ENCODE results near the gene PRSS21. TPM values are rescaled to one million over a fixed set of nuclear protein-coding genes. Genes with fewer than 3 reads are reported as not detected.

The PRSS21 gene
- total RNA-seq, 2 experiments from 2014 or later: not detected

- Histone ChIP-seq H3K4me1 (ENCODE audit: insufficient read depth, low read length) (peaks cover 26% of the 10 kb centered on the region), H3K27ac (ENCODE audit: low read depth in 1 of 2, low read length in 2 of 2) (no peak overlapping the region), H3K36me3 (ENCODE audit: insufficient read depth, low read length) (peaks cover 98% of the 10 kb centered on the region), H3K9me3 (ENCODE audit: control insufficient read depth in 1 of 2, insufficient read depth in 1 of 2, low read length in 2 of 2) (no peaks in the 10 kb centered on the region), H3K4me3 (ENCODE audit: low read length) (no peak overlapping the region), H3K27me3 (ENCODE audit: control insufficient read depth in 1 of 2, insufficient read depth in 2 of 2, low read length in 2 of 2) (no peaks in the 10 kb centered on the region)
- ChIA-PET CTCF (no interaction called here), POLR2A (interaction anchor here (0.6 to 1.0 kb wide), 2 partner anchors 17 to 799 kb away, joined by 3 to 6 read pairs; partner anchors contain the start of gene SRRM2)
- Mint-ChIP-seq H3K4me1 (ENCODE audit: low read depth) (peaks cover 19% of the 10 kb centered on the region), H3K36me3 (ENCODE audit: low read depth) (peaks cover 99% of the 10 kb centered on the region), H3K27me3 (no peaks in the 10 kb centered on the region), H3K4me3 (no peak overlapping the region), H3K27ac (peak overlapping the region; percentile 64), H3K9me3 (no peaks in the 10 kb centered on the region)
- DNase-seq: peak in 1 of 14 experiments; percentile 27
- intact Hi-C loops (cut with DNase I, micrococcal nuclease): no loop called here
- ATAC-seq (ENCODE audit: poor library complexity): no peak
- no peak for TF ChIP-seq CTCF (IDR thresholded peaks at IDR 0.05)
These were observed 47.9 kb upstream of the PRSS21 start for GRCh38 chr16:2769100-2769529.

GRCh38 chr16:2769675-2770056 is 47.4 kb upstream of the PRSS21 start:
- CTCF ChIA-PET: no interaction called here
- Histone ChIP-seq H3K4me3 (ENCODE audit: low read length) (no peak overlapping the region), H3K27ac (ENCODE audit: low read depth in 1 of 2, low read length in 2 of 2) (no peak overlapping the region), H3K36me3 (ENCODE audit: insufficient read depth, low read length) (peaks cover 98% of the 10 kb centered on the region), H3K9me3 (ENCODE audit: control insufficient read depth in 1 of 2, insufficient read depth in 1 of 2, low read length in 2 of 2) (no peaks in the 10 kb centered on the region), H3K4me1 (ENCODE audit: insufficient read depth, low read length) (peaks cover 31% of the 10 kb centered on the region), H3K27me3 (ENCODE audit: control insufficient read depth in 1 of 2, insufficient read depth in 2 of 2, low read length in 2 of 2) (no peaks in the 10 kb centered on the region)
- H3K4me1 Mint-ChIP-seq (ENCODE audit: low read depth): peaks cover 19% of the 10 kb centered on the region
- POLR2A ChIA-PET: no interaction called here
- TF ChIP-seq CTCF (IDR thresholded peaks at IDR 0.05): no peak
- ATAC-seq (ENCODE audit: poor library complexity) (peak; percentile 11), DNase-seq (no peak)
- H3K36me3 Mint-ChIP-seq (ENCODE audit: low read depth): peaks cover 94% of the 10 kb centered on the region
- intact Hi-C loops (cut with DNase I, micrococcal nuclease): no loop called here
- H3K9me3 Mint-ChIP-seq: no peaks in the 10 kb centered on the region
- no peaks in the 10 kb centered on the region for H3K27me3 Mint-ChIP-seq
- H3K4me3 Mint-ChIP-seq: peak overlapping the region; percentile 58
- peak overlapping the region; percentile 64 for H3K27ac Mint-ChIP-seq

- no peaks in the 10 kb centered on the region for H3K27me3 Mint-ChIP-seq
- H3K4me1 ChIP-seq (ENCODE audit: insufficient read depth, low read length): peaks cover 38% of the 10 kb centered on the region
- H3K27me3 ChIP-seq (ENCODE audit: control insufficient read depth in 1 of 2, insufficient read depth in 2 of 2, low read length in 2 of 2): no peaks in the 10 kb centered on the region
- H3K36me3 ChIP-seq (ENCODE audit: insufficient read depth, low read length): peaks cover 98% of the 10 kb centered on the region
- intact Hi-C loops (cut with DNase I, micrococcal nuclease): no loop called here
- no peak overlapping the region for H3K4me3 ChIP-seq (ENCODE audit: low read length)
- peaks cover 26% of the 10 kb centered on the region for H3K4me1 Mint-ChIP-seq (ENCODE audit: low read depth)
- H3K27ac ChIP-seq (ENCODE audit: low read depth in 1 of 2, low read length in 2 of 2): no peak overlapping the region
- ChIA-PET POLR2A (no interaction called here), CTCF (no interaction called here)
- H3K27ac Mint-ChIP-seq: peak overlapping the region; percentile 64
- H3K4me3 Mint-ChIP-seq: peak overlapping the region; percentile 58
- no peak for TF ChIP-seq CTCF (IDR thresholded peaks at IDR 0.05)
- H3K9me3 Mint-ChIP-seq: no peaks in the 10 kb centered on the region
- ATAC-seq (ENCODE audit: poor library complexity): peak; percentile 9
- H3K9me3 ChIP-seq (ENCODE audit: control insufficient read depth in 1 of 2, insufficient read depth in 1 of 2, low read length in 2 of 2): no peaks in the 10 kb centered on the region
- peaks cover 89% of the 10 kb centered on the region for H3K36me3 Mint-ChIP-seq (ENCODE audit: low read depth)
- peak in 3 of 14 experiments; percentile 24 to 64 (median 41) for DNase-seq
These were observed 46.7 kb upstream of the PRSS21 start for GRCh38 chr16:2770057-2770951.
